ENCODE data around the gene GART. TPM values are rescaled to one million over a fixed set of nuclear protein-coding genes. Genes with fewer than 3 reads are reported as not detected.

GART gene
- total and polyA plus RNA-seq, 2 of the 8 experiments (the other 6 are each of a cell fraction or from before 2014, with no cell fraction given): 23.1 to 231 TPM

DNA sequence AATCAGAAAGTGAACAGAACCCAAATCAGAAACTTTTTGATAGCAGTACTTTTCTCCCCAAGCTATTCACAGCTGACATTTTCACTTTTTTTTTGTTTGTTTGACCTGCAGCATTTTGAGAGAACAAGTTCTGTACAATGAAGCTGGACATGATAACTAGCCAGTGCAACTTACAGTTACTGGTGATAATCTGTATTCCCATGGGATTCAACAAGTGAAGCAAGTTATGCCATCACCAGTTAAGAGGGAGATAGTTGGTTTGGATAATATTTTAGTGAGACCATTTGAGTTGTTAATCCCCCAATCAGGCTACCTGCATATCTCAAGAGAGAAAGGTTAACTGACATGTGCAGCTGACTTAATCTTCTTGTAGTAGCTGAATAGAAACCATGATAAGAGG, 19.0 kb upstream of the GART start:
- Histone ChIP-seq H3K9me3 (ENCODE audit: insufficient read depth in 2 of 2, low read depth in 1 of 2, low read length in 1 of 2) (no peaks in the 10 kb centered on the region), H2BK15ac (ENCODE audit: low read length) (no peak overlapping the region), H3K18ac (ENCODE audit: extremely low read depth, low read length) (no peak overlapping the region), H3K4me3 (ENCODE audit: extremely low read depth in 1 of 4, insufficient read depth in 2 of 4, low read depth in 3 of 4, low read length in 4 of 4) (no peak overlapping the region), H4K20me1 (replicated peaks in 1 of 2; ENCODE audit: control insufficient read depth in 1 of 2, insufficient read depth in 2 of 2, low read length in 2 of 2) (peaks cover 13 to 14% of the 10 kb centered on the region in 2 experiments), H2AK5ac (ENCODE audit: low read depth, low read length) (no peak overlapping the region), H3K4ac (replicated peaks; ENCODE audit: insufficient read length, low read depth, low read length) (no peak overlapping the region), H3K79me1 (ENCODE audit: low read depth, low read length) (no peaks in the 10 kb centered on the region), H3K9ac (replicated peaks in 1 of 4; ENCODE audit: extremely low read depth in 1 of 4, low read depth in 3 of 4, low read length in 3 of 4) (no peak overlapping the region), H4K91ac (replicated peaks; ENCODE audit: insufficient read length, low read length) (no peak overlapping the region), H2BK5ac (ENCODE audit: low read depth, low read length) (no peak overlapping the region), H3K4me1 (replicated peaks in 1 of 4; ENCODE audit: control insufficient read depth in 3 of 4, insufficient read depth in 4 of 4, low read length in 3 of 4) (no peaks in the 10 kb centered on the region), H3K14ac (ENCODE audit: insufficient read length) (no peak overlapping the region), H4K8ac (ENCODE audit: extremely low read depth, insufficient read depth, low read length) (no peak overlapping the region), H3K79me2 (ENCODE audit: control insufficient read depth in 1 of 2, insufficient read depth in 2 of 2, low read length in 2 of 2) (peaks cover 6 to 53% of the 10 kb centered on the region in 2 experiments), H3K23ac (ENCODE audit: insufficient read length) (no peak overlapping the region), H3K23me2 (ENCODE audit: low read depth, low read length) (no peaks in the 10 kb centered on the region), H4K5ac (ENCODE audit: insufficient read length, low read depth, low read length) (no peak overlapping the region), H2BK20ac (ENCODE audit: low read length) (no peak overlapping the region), H3K4me2 (ENCODE audit: insufficient read depth in 1 of 2, low read depth in 2 of 2, low read length in 2 of 2) (no peak overlapping the region), H3K27me3 (replicated peaks in 1 of 4; ENCODE audit: control insufficient read depth in 3 of 4, extremely low read depth in 1 of 4, insufficient read depth in 3 of 4, low read length in 3 of 4) (no peaks in the 10 kb centered on the region), H3K56ac (replicated peaks; ENCODE audit: insufficient read length, low read depth, low read length) (no peak overlapping the region), H3K27ac (ENCODE audit: low read depth, low read length) (no peak overlapping the region), H3K36me3 (ENCODE audit: control insufficient read depth in 2 of 4, insufficient read depth in 4 of 4, low read length in 3 of 4) (peaks cover 20 to 74% (median 51%) of the 10 kb centered on the region in 4 experiments), H2AFZ (ENCODE audit: low read length) (no peak overlapping the region), H2BK12ac (ENCODE audit: low read depth, low read length) (no peak overlapping the region), H2BK120ac (replicated peaks; ENCODE audit: low read depth, low read length) (no peak overlapping the region)
- DNase-seq (ENCODE audit: low read depth in 1 of 2, low spot score in 2 of 2): no peak
- POLR2A ChIA-PET (ENCODE audit: partially characterized antibody): interaction anchor here (1.6 to 7.4 kb wide), 2 partner anchors 18 to 42 kb away, joined by 3 to 64 read pairs; partner anchors contain the start of genes GART and SON
- TF ChIP-seq JUND (IDR thresholded peaks at IDR 0.05; ENCODE audit: low read length) (no peak), TEAD4 (IDR thresholded peaks at IDR 0.05; ENCODE audit: low read depth, low read length) (no peak), SRF (IDR thresholded peaks at IDR 0.05; ENCODE audit: low read depth, low read length) (no peak), BACH1 (IDR thresholded peaks at IDR 0.05; ENCODE audit: low read length) (no peak), SUZ12 (IDR thresholded peaks at IDR 0.05; ENCODE audit: low read length) (no peak), KDM5A (IDR thresholded peaks at IDR 0.05; ENCODE audit: low read length) (no peak)
- TF ChIP-seq, protein P1, sequence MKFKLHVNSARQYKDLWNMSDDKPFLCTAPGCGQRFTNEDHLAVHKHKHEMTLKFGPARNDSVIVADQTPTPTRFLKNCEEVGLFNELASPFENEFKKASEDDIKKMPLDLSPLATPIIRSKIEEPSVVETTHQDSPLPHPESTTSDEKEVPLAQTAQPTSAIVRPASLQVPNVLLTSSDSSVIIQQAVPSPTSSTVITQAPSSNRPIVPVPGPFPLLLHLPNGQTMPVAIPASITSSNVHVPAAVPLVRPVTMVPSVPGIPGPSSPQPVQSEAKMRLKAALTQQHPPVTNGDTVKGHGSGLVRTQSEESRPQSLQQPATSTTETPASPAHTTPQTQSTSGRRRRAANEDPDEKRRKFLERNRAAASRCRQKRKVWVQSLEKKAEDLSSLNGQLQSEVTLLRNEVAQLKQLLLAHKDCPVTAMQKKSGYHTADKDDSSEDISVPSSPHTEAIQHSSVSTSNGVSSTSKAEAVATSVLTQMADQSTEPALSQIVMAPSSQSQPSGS (IDR thresholded peaks at IDR 0.05; ENCODE audit: low read length): no peak
- CTCF ChIA-PET (ENCODE audit: partially characterized antibody): no interaction called here
- FAIRE-seq: no peak
